ENCODE measurements around the gene TTPAL.

Gene TTPAL

DNA sequence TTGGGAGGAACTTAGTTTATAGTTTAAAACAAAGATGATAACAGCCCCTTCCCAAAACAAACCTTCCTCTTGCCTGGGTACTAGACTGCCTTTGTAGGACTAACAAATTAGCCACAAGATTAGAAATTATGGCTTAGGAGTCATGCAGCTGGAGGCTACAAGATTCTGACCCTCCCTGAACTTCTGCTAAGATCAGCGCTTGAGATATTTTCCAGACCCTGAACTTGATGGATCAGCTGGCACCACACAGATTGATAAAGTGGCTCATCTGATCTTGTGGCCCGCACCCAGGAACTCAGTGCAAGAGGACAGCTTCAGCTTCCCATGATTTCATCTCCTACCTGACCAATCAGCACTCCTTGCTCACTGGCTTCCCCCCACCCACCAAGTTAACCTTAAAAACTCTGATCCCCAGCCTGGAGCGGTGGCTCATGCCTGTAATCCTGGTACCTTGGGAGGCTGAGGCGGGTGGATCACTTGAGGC, 52.1 kb downstream of the TTPAL start:
- no peak for TF ChIP-seq CTCF (IDR thresholded peaks at IDR 0.05; ENCODE audit: low read depth, low read length)
- no peak for DNase-seq (ENCODE audit: low read depth in 2 of 2)
- H3K4me3 ChIP-seq (replicated peaks in 1 of 2; ENCODE audit: low read depth in 2 of 2, low read length in 2 of 2), result no peak overlapping the region

- no peak for TF ChIP-seq CTCF (IDR thresholded peaks at IDR 0.05; ENCODE audit: low read depth, low read length)
- no peak overlapping the region for H3K4me3 ChIP-seq (replicated peaks in 1 of 2; ENCODE audit: low read depth in 2 of 2, low read length in 2 of 2)
- no peak for DNase-seq (ENCODE audit: low read depth in 2 of 2)
These were observed 52.6 kb downstream of the TTPAL start for GRCh38 chr20:44528309-44528708.

DNA sequence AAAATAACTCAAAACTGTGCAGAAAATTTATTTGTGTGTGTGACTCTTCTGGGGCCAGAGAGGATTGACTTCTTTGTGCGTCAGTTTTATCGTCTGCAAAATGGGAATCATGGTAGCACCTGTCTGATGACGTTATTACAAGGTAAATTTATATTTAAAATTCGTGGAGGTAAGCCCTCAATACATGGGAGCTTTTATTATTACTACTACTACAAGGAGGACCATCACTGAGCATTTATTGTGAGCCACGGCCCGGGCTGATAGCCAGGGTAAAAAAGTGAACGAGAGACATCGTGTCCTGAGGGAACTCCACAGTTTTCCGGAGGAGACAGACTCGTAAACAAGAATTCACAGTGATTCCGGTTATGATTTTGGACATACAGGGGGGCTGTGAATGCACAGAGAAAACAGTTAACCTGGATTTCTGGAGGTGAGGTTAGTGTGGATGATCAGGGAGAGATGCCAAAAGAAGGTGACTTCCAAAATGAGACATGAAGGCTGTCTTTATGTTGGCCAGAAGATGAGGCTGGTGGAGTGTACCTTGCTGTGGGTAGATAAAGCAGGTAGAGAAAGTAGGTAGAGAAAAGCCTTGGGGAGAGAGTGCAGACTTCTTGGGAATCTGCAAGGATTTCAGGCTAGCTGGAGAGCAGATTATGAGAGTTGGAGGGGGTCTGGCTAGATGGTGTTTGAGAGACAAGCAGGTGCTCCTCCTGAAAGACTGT, 56.7 kb downstream of the TTPAL start:
- DNase-seq (ENCODE audit: low read depth in 2 of 2), result peak in 1 of 2 donors; percentile 16
- peak overlapping the region; percentile 60 to 70 for H3K4me3 ChIP-seq (replicated peaks in 1 of 2; ENCODE audit: low read depth in 2 of 2, low read length in 2 of 2)
- no peak for TF ChIP-seq CTCF (IDR thresholded peaks at IDR 0.05; ENCODE audit: low read depth, low read length)

- DNase-seq (ENCODE audit: low read depth in 2 of 2), result peak in 1 of 2 donors; percentile 42
- no peak overlapping the region for H3K4me3 ChIP-seq (replicated peaks in 1 of 2; ENCODE audit: low read depth in 2 of 2, low read length in 2 of 2)
- no peak for TF ChIP-seq CTCF (IDR thresholded peaks at IDR 0.05; ENCODE audit: low read depth, low read length)
These were observed 57.3 kb downstream of the TTPAL start for GRCh38 chr20:44532981-44533331.

GRCh38 chr20:44533928-44534327, 58.3 kb downstream of the TTPAL start:
- no peak for TF ChIP-seq CTCF (IDR thresholded peaks at IDR 0.05; ENCODE audit: low read depth, low read length)
- no peak overlapping the region for H3K4me3 ChIP-seq (replicated peaks in 1 of 2; ENCODE audit: low read depth in 2 of 2, low read length in 2 of 2)
- DNase-seq (ENCODE audit: low read depth in 2 of 2), result no peak

DNA sequence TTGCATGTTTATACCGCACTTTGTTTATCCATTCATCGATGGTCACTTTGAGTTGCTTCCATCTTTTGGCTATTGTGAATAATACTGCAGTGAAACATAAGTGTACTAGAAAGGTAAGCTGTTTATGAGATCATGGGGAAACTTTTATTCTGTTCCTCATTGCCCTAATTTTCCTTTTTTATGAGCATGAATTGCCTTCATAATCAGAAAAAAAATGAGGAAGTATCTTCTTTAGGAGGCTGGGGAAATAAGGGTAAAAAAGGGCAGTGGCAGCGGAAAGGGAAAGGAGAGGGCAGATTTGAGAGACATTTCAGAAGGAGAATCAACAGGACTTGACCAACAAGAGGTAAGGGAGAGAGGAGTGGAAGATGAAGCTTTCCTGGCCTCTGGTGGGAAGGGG, 60.5 kb downstream of the TTPAL start:
- no peak for DNase-seq (ENCODE audit: low read depth in 2 of 2)
- no peak overlapping the region for H3K4me3 ChIP-seq (replicated peaks in 1 of 2; ENCODE audit: low read depth in 2 of 2, low read length in 2 of 2)
- no peak for TF ChIP-seq CTCF (IDR thresholded peaks at IDR 0.05; ENCODE audit: low read depth, low read length)

DNA sequence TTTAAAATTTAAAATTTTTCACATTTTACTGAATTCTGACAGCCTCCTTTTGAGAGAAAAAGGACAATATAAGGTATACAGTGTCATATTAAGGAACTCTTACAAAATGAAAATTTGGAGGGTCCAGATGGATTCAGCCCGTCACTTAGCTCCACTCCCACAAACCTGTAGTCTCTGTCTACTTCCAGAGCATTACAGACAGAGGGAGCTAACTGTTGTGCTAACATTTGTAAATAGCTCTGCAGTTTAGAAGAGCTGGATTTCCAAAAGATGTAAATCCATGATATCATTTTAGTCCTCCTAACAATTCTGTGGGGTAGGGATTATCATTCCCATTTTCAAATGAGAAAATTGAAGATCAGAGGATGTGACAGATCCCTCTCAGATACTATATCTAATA, 62.3 kb downstream of the TTPAL start:
- DNase-seq (ENCODE audit: low read depth in 2 of 2), result peak; percentile 19 to 46
- TF ChIP-seq CTCF (IDR thresholded peaks at IDR 0.05; ENCODE audit: low read depth, low read length), result peak; percentile 18
- H3K4me3 ChIP-seq (replicated peaks in 1 of 2; ENCODE audit: low read depth in 2 of 2, low read length in 2 of 2), result no peak overlapping the region

Measured in cardiac fibroblast (primary cell).